ENCODE data around the gene TACSTD2.
"Not testable (repeated sequence)": the region's sequence is repeated elsewhere in the genome, so short reads cannot be mapped to it uniquely, and the experiment has no call there.

Gene TACSTD2

DNA sequence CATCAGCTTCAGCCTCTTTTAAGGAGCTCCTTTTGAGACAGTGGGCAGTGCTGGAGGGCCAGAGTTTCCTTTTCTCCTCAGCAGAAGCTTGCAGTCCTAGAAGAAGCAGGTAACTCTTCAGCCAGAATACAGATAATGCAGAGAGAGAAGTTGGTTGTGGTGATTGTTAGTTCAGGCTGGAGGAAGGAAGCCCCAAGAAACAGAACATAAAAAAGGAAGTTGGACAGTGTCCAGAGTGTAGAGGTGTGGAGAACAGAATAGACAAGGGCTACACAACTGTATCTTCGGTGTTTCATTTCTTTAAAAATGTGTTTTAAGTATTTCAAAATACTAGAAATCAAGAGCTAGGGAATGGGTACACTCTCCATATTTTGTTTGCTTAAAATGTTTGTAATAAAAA is 6.4 kb upstream of the TACSTD2 start:
- DNase-seq (ENCODE audit: extremely low spot score), result no peak
- CTCF ChIA-PET, result no interaction called here
- POLR2A ChIA-PET, result no interaction called here
- TF ChIP-seq ELF4 (IDR thresholded peaks at IDR 0.05) (no peak), CTBP1 (IDR thresholded peaks at IDR 0.05; ENCODE audit: borderline replicate concordance) (no peak), BHLHE40 (IDR thresholded peaks at IDR 0.05; ENCODE audit: borderline replicate concordance) (no peak), LEF1 (IDR thresholded peaks at IDR 0.05; ENCODE audit: borderline replicate concordance) (no peak), TARDBP (IDR thresholded peaks at IDR 0.05) (no peak), SP1 (IDR thresholded peaks at IDR 0.05) (no peak), HDGF (IDR thresholded peaks at IDR 0.05; ENCODE audit: borderline replicate concordance) (no peak), NFRKB (IDR thresholded peaks at IDR 0.05) (no peak), SUZ12 (IDR thresholded peaks at IDR 0.05) (no peak), ARNT (IDR thresholded peaks at IDR 0.05) (no peak)
- TF ChIP-seq, protein P1, sequence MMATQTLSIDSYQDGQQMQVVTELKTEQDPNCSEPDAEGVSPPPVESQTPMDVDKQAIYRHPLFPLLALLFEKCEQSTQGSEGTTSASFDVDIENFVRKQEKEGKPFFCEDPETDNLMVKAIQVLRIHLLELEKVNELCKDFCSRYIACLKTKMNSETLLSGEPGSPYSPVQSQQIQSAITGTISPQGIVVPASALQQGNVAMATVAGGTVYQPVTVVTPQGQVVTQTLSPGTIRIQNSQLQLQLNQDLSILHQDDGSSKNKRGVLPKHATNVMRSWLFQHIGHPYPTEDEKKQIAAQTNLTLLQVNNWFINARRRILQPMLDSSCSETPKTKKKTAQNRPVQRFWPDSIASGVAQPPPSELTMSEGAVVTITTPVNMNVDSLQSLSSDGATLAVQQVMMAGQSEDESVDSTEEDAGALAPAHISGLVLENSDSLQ (IDR thresholded peaks at IDR 0.05), result no peak

DNA sequence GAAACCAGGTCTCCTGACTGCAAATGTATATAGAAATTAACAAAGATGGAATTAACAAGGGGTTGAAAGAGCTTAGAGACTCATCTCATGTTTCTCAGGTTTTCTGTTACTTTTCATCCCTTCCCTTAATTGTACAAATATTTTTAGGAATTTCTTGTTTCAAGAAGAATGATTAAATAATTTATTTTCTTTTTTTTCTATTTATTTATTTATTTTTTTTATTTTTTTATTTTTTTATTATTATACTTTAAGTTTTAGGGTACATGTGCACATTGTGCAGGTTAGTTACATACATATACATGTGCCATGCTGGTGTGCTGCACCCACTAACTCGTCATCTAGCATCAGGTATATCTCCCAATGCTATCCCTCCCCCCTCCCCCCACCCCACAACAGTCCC is 5.1 kb upstream of the TACSTD2 start:
- CTCF ChIA-PET; DNase-seq (ENCODE audit: extremely low spot score); POLR2A ChIA-PET: not testable (repeated sequence)

DNA sequence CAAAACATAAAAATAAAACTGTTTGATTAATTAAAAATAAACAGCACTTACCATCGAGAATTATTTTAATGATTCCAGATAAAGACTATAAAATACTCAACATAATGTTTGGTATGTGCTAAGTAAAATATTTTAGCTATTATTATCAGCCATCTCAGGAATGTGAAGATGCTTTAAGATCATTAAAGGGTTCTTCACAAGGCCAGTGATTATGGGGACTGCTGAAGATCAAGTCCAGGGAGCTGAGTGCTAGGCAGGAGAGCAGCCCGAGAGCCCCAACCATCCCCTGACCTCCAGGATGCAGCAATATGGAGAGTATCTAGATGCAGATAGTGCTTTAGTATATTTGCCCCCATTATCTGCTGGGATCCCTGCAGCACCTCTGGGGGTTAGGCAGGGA is 4.6 kb upstream of the TACSTD2 start:
- ChIA-PET POLR2A (no interaction called here), CTCF (interaction anchor here (0.6 to 0.7 kb wide), 2 partner anchors 10 to 145 kb away, joined by 3 to 4 read pairs; no protein-coding TSS in a partner anchor)
- no peak for DNase-seq (ENCODE audit: extremely low spot score)
- TF ChIP-seq SP1 (IDR thresholded peaks at IDR 0.05), result no peak
- TF ChIP-seq FOXA1 (IDR thresholded peaks at IDR 0.05), result no peak
- no peak for TF ChIP-seq ELF4 (IDR thresholded peaks at IDR 0.05)
- TF ChIP-seq ZNF384 (IDR thresholded peaks at IDR 0.05), result no peak
- TF ChIP-seq, protein P1 (IDR thresholded peaks at IDR 0.05), result no peak
- TF ChIP-seq FOXK2 (IDR thresholded peaks at IDR 0.05), result no peak
- TF ChIP-seq NFRKB (IDR thresholded peaks at IDR 0.05), result no peak
- no peak for TF ChIP-seq SUZ12 (IDR thresholded peaks at IDR 0.05)
- TF ChIP-seq BHLHE40 (IDR thresholded peaks at IDR 0.05; ENCODE audit: borderline replicate concordance), result no peak
- TF ChIP-seq LEF1 (IDR thresholded peaks at IDR 0.05; ENCODE audit: borderline replicate concordance), result no peak
- no peak for TF ChIP-seq L3MBTL2 (conservative IDR thresholded peaks at IDR 0.05)

DNA sequence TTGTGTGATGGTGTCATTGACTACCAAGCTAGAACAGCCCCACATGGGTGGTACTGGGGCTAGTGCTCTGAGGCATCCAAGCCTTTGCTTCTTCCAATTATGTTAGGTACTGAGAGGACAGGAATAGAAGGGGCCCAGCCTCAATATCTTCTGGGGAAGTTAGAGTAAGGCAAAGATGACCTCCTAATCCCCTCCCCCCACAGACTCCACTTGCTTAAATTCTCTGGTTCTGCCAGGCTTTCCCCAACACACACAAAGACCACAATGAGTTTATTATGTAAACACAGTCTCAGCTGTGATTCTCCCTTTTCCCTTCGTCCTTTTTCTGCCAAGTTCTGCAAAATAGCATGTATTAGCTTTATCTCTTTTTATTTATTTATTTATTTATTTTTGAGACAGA is 3.1 kb upstream of the TACSTD2 start:
- ChIA-PET POLR2A (no interaction called here), CTCF (no interaction called here)
- no peak for DNase-seq (ENCODE audit: extremely low spot score)
- no peak for TF ChIP-seq SP1 (IDR thresholded peaks at IDR 0.05)
- no peak for TF ChIP-seq SUZ12 (IDR thresholded peaks at IDR 0.05)
- TF ChIP-seq FOXM1 (IDR thresholded peaks at IDR 0.05; ENCODE audit: borderline replicate concordance), result no peak
- TF ChIP-seq, protein P1 (IDR thresholded peaks at IDR 0.05), result no peak

DNA sequence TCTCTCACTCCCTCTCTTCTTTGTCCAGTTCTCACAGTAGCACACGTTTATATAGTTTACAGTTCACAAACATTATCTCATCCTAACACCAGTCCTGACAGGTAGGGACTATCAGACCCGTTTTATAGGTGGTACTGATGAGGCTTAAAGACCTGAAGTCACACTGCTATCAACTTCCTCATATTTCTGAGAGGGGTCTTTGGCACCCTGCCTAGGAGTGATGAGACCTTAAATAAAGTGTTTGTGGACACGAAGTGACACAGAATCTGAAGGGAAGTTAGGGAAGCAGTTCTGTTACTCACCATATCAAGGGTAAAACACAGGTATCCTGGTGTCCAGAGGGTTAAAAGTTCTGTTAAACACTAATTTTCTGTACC is 590 bp upstream of the TACSTD2 start:
- TF ChIP-seq FOXA1 (IDR thresholded peaks at IDR 0.05), result no peak
- no peak for TF ChIP-seq ELF4 (IDR thresholded peaks at IDR 0.05)
- TF ChIP-seq CTBP1 (IDR thresholded peaks at IDR 0.05; ENCODE audit: borderline replicate concordance), result no peak
- TF ChIP-seq NFRKB (IDR thresholded peaks at IDR 0.05), result no peak
- TF ChIP-seq SUZ12 (IDR thresholded peaks at IDR 0.05), result no peak
- TF ChIP-seq HDGF (IDR thresholded peaks at IDR 0.05; ENCODE audit: borderline replicate concordance), result no peak
- TF ChIP-seq LEF1 (IDR thresholded peaks at IDR 0.05; ENCODE audit: borderline replicate concordance), result no peak
- TF ChIP-seq, protein P1 (IDR thresholded peaks at IDR 0.05), result no peak
- ChIA-PET CTCF (no interaction called here), POLR2A (no interaction called here)
- no peak for DNase-seq (ENCODE audit: extremely low spot score)

DNA sequence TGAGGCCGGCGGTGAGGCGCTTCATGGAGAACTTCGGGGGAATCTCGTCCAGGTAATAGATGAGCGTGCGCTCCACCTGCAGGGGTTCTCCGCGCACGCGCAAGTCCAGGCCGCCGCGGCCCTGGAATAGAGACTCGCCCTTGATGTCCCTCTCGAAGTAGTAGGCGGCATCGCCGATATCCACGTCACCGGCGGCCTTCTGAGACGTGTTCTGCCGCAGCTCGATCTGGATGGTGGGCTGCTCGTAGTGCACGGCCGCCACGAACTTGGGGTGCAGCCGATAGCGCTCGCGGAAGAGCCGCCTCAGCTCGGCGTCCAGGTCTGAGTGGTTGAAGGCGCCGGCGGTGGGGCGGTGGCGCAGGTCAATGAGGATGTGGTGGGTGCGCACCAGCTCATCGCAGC is 726 bp downstream of the TACSTD2 start:
- no peak for DNase-seq (ENCODE audit: extremely low spot score)
- ChIA-PET CTCF (no interaction called here), POLR2A (no interaction called here)
- TF ChIP-seq FOXK2 (IDR thresholded peaks at IDR 0.05) (no peak), ELF4 (IDR thresholded peaks at IDR 0.05) (no peak), ZNF384 (IDR thresholded peaks at IDR 0.05) (no peak), LEF1 (IDR thresholded peaks at IDR 0.05; ENCODE audit: borderline replicate concordance) (no peak), NFRKB (IDR thresholded peaks at IDR 0.05) (no peak)

DNA sequence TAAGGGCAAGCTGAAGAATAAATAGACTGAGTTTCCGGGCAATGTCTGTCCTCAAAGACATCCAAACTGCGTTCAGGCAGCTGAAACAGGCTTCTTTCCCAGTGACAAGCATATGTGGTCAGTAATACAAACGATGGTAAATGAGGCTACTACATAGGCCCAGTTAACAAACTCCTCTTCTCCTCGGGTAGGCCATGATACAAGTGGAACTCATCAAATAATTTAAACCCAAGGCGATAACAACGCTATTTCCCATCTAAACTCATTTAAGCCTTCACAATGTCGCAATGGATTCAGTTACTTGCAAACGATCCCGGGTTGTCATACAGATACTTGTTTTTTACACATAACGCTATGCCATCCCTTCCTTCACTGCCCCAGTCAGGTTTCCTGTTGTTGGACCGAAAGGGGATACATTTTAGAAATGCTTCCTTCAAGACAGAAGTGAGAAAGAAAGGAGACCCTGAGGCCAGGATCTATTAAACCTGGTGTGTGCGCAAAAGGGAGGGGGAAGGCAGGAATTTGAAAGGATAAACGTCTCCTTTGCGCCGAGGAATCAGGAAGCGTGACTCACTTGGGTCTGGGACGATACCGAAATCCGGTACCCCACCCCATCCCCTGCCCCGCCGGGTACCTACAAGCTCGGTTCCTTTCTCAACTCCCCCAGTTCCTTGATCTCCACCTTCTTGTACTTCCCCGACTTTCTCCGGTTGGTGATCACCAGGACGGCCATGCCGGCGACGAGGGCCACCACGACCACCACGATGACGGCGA is 1.3 kb downstream of the TACSTD2 start:
- TF ChIP-seq ELF4 (IDR thresholded peaks at IDR 0.05) (no peak), FOXA1 (IDR thresholded peaks at IDR 0.05) (no peak), TARDBP (IDR thresholded peaks at IDR 0.05) (no peak), HDGF (IDR thresholded peaks at IDR 0.05; ENCODE audit: borderline replicate concordance) (no peak), L3MBTL2 (conservative IDR thresholded peaks at IDR 0.05) (no peak), NFRKB (IDR thresholded peaks at IDR 0.05) (no peak), ZNF384 (IDR thresholded peaks at IDR 0.05) (no peak), SP1 (IDR thresholded peaks at IDR 0.05) (no peak), LEF1 (IDR thresholded peaks at IDR 0.05; ENCODE audit: borderline replicate concordance) (no peak), FOXM1 (IDR thresholded peaks at IDR 0.05; ENCODE audit: borderline replicate concordance) (no peak), FOXK2 (IDR thresholded peaks at IDR 0.05) (no peak), CTBP1 (IDR thresholded peaks at IDR 0.05; ENCODE audit: borderline replicate concordance) (no peak), BHLHE40 (IDR thresholded peaks at IDR 0.05; ENCODE audit: borderline replicate concordance) (no peak)
- TF ChIP-seq, protein P1 (IDR thresholded peaks at IDR 0.05), result no peak
- no peak for DNase-seq (ENCODE audit: extremely low spot score)
- POLR2A ChIA-PET, result interaction anchor here (1.1 kb wide), 1 partner anchor 9 kb away, joined by 3 read pairs; no protein-coding TSS in a partner anchor
- CTCF ChIA-PET, result no interaction called here

Measured in HEK293T (cell line).